Cardiac atrium fibroblast (primary cell): Measurements from ENCODE around the gene SLC7A5. TPM values are rescaled to one million over a fixed set of nuclear protein-coding genes. Genes with fewer than 3 reads are reported as not detected.

Experiments used
- total RNA-seq: library from RNA; depleted of rRNA; stranded (reverse); fragments of >200 nt; gene quantifications from 2 replicates; pipeline ENCODE4 v1.2.3, GENCODE V29; 2015

Gene SLC7A5
- 61.9 and 70.2 TPM in 2 replicates for total RNA-seq

GRCh38 chr16:87869061-87869878 is at the start of gene SLC7A5:
TSS of gene SLC7A5 (minus strand) at chr16:87869507. CDS start at chr16:87869422, 85 bp downstream.

Other genes with a start within 250 kb of the SLC7A5 start
- gene KLHDC4, start 103.5 kb downstream of the SLC7A5 start, total RNA-seq = 11.0 and 21.1 TPM in 2 replicates
- not detected in 2 replicates for gene CA5A, start 67.0 kb upstream of the SLC7A5 start, total RNA-seq
- gene BANP, start 81.9 kb upstream of the SLC7A5 start, total RNA-seq = 14.1 and 20.9 TPM in 2 replicates